Measurements from ENCODE around the gene ERN2.

ERN2 gene

DNA sequence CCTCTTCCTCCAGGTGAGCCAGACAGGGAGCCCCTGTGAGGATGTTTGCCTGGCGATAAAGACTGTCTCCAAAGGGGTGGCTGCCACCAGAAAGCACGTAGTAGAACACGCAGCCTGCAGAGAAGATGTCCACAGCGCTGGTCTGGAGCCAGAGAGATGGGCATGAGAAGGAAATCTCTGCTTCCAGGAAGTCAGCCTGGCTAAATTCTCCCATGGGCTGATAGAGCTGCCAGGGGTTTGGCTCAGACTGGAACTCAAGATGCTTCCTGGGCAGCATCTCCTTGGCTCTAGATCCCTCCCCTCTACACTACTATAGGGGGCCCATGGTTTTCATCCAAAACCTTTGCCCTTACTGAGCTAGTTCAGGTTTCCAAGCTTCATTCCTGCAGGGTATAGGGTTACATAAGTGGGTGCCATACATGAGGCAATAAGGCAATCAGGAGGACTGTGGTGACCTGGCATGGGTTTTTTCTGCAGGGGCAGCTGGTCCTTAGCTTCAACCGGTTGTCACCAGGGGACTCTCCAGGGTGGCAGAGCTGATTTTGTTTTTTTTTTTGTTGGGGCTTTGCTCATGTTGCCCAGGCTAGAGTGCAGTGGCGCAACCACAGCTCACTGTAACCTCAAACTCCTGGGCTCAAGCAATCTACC is 20.7 kb downstream of the ERN2 start:
- no peak overlapping the region for H2BK120ac ChIP-seq (ENCODE audit: insufficient read depth, low read length, poor library complexity)
- no peak overlapping the region for H2AFZ ChIP-seq (ENCODE audit: insufficient read depth, low read length, poor library complexity)
- H4K8ac ChIP-seq (ENCODE audit: low read depth, low read length), result no peak overlapping the region
- H3K18ac ChIP-seq (ENCODE audit: low read length), result no peak overlapping the region
- no peak overlapping the region for H3K23ac ChIP-seq (ENCODE audit: low read length)
- no peaks in the 10 kb centered on the region for H3K79me2 ChIP-seq (ENCODE audit: control insufficient read depth, insufficient read depth, low read length, poor library complexity)
- no peak overlapping the region for H3K27ac ChIP-seq (ENCODE audit: low read depth, low read length)
- H3K27me3 ChIP-seq (ENCODE audit: insufficient read depth, low read length), result no peaks in the 10 kb centered on the region
- peaks cover 51% of the 10 kb centered on the region in 2 experiments for H3K36me3 ChIP-seq (ENCODE audit: control insufficient read depth in 1 of 2, insufficient read depth in 2 of 2, low read length in 2 of 2)
- H3K14ac ChIP-seq (ENCODE audit: low read length), result no peak overlapping the region
- H3K9me3 ChIP-seq (ENCODE audit: insufficient read depth, low read depth, low read length), result no peaks in the 10 kb centered on the region
- no peak overlapping the region for H4K91ac ChIP-seq (ENCODE audit: low read depth, low read length)
- no CpG with 5 or more reads among the region's 6 CpGs for WGBS (ENCODE audit: extremely low coverage, insufficient coverage, insufficient read length)
- H2AK5ac ChIP-seq (ENCODE audit: low read length), result no peak overlapping the region
- H3K4ac ChIP-seq (ENCODE audit: low read depth, low read length), result no peak overlapping the region
- peaks cover 3 to 13% of the 10 kb centered on the region in 2 experiments for H3K4me1 ChIP-seq (ENCODE audit: control insufficient read depth in 1 of 2, insufficient read depth in 2 of 2, low read length in 2 of 2)
- no peak for DNase-seq
- H3K4me3 ChIP-seq (ENCODE audit: low read depth, low read length), result no peak overlapping the region
- H2BK12ac ChIP-seq (ENCODE audit: low read length), result no peak overlapping the region
- no peak overlapping the region for H3K9ac ChIP-seq (ENCODE audit: low read length)
- H2BK5ac ChIP-seq (ENCODE audit: low read depth, low read length, poor library complexity), result no peak overlapping the region
- no peak overlapping the region for H4K12ac ChIP-seq (ENCODE audit: low read depth, low read length)
- no peak overlapping the region for H3K4me2 ChIP-seq (ENCODE audit: low read length)
- H3K79me1 ChIP-seq (ENCODE audit: low read length), result no peaks in the 10 kb centered on the region

DNA sequence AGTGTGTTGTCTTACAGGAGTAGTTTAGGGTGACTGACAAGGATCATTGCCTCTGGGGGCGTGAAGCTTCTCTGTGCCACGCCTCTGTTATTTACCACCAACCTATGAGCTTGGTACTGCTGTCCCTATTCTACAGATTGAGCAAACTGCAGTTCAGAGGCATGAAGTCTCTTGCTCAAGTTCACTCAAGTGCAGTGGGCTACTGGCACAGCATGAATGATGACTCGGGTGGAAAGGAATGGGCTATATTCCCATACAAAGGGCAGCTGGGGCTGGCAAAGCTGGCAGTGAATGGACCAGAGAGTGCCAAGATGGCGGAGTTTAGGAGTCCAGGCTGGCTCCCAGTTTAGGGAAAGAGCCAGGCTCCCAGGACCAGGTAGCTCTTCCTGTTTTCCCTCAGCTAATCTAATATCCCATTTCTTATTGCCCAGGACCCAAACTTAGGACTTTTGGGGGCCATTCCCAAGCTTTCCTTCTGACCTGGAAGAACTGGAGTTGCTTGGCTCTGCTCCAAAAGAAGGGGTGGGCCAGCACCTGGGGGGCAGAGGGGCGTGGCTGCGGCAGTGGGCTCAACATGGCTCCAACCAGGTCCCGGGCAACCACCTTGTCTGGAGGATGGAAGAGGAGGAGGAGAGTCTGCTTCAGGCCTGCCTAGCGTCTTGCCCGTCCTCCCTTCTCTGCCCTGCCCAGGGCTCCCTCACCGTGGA is 21.4 kb downstream of the ERN2 start:
- no CpG with 5 or more reads among the region's 10 CpGs for WGBS (ENCODE audit: extremely low coverage, insufficient coverage, insufficient read length)
- Histone ChIP-seq H3K79me2 (ENCODE audit: control insufficient read depth, insufficient read depth, low read length, poor library complexity) (no peaks in the 10 kb centered on the region), H3K4me1 (ENCODE audit: control insufficient read depth in 1 of 2, insufficient read depth in 2 of 2, low read length in 2 of 2) (peaks cover 3 to 15% of the 10 kb centered on the region in 2 experiments), H4K8ac (ENCODE audit: low read depth, low read length) (no peak overlapping the region), H2BK120ac (ENCODE audit: insufficient read depth, low read length, poor library complexity) (no peak overlapping the region), H3K14ac (ENCODE audit: low read length) (no peak overlapping the region), H3K27ac (ENCODE audit: low read depth, low read length) (no peak overlapping the region), H2BK12ac (ENCODE audit: low read length) (no peak overlapping the region), H3K4ac (ENCODE audit: low read depth, low read length) (no peak overlapping the region), H3K9ac (ENCODE audit: low read length) (no peak overlapping the region), H2AFZ (ENCODE audit: insufficient read depth, low read length, poor library complexity) (no peak overlapping the region), H4K12ac (ENCODE audit: low read depth, low read length) (no peak overlapping the region), H3K23ac (ENCODE audit: low read length) (no peak overlapping the region), H3K27me3 (ENCODE audit: insufficient read depth, low read length) (no peaks in the 10 kb centered on the region), H2AK5ac (ENCODE audit: low read length) (no peak overlapping the region), H4K91ac (ENCODE audit: low read depth, low read length) (no peak overlapping the region), H3K36me3 (ENCODE audit: control insufficient read depth in 1 of 2, insufficient read depth in 2 of 2, low read length in 2 of 2) (peaks cover 55 to 56% of the 10 kb centered on the region in 2 experiments), H3K79me1 (ENCODE audit: low read length) (no peaks in the 10 kb centered on the region), H2BK5ac (ENCODE audit: low read depth, low read length, poor library complexity) (no peak overlapping the region), H3K4me2 (ENCODE audit: low read length) (no peak overlapping the region), H3K9me3 (ENCODE audit: insufficient read depth, low read depth, low read length) (no peaks in the 10 kb centered on the region), H3K18ac (ENCODE audit: low read length) (no peak overlapping the region), H3K4me3 (ENCODE audit: low read depth, low read length) (no peak overlapping the region)
- no peak for DNase-seq

DNA sequence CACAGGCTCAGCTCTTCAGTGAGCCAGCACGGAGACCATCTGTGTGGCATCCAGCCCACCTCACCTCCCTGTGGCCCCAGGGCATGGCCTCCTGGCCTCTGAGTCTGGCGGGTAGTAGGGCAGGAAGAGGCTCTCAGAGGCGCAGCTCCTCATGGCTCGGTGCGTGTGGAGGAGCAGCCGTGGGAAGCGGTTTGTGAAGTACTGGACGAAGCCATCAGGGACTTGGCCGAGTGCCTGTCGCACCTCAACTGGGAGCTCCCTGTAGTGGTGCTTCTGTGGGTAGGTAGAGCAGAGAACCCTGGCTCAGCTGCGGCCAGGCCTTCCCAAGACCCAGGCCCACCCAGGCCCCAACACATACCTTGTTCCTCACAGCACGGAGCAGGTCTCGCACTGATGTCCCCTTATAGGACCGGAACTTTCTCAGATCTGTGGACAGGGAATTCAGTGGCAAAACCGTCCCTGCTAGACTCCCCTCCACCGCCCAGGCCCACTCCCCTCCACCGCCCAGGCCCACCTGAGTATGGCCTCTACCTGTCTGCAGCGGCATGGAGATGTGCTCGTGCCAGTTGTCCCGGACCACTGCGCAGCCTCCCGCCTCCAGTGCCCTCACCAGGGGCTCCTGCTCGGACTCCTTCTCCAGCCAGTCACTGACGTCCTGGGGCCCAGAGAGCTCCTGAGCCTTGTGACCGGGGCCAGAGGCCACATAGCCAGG is 22.1 kb downstream of the ERN2 start:
- no peak overlapping the region for H2BK120ac ChIP-seq (ENCODE audit: insufficient read depth, low read length, poor library complexity)
- no peak overlapping the region for H3K27ac ChIP-seq (ENCODE audit: low read depth, low read length)
- DNase-seq, result no peak
- no peak overlapping the region for H2BK12ac ChIP-seq (ENCODE audit: low read length)
- H4K91ac ChIP-seq (ENCODE audit: low read depth, low read length), result no peak overlapping the region
- no peak overlapping the region for H2AK5ac ChIP-seq (ENCODE audit: low read length)
- no peak overlapping the region for H3K4me2 ChIP-seq (ENCODE audit: low read length)
- no peak overlapping the region for H2AFZ ChIP-seq (ENCODE audit: insufficient read depth, low read length, poor library complexity)
- H4K12ac ChIP-seq (ENCODE audit: low read depth, low read length), result no peak overlapping the region
- H3K4ac ChIP-seq (ENCODE audit: low read depth, low read length), result no peak overlapping the region
- no peaks in the 10 kb centered on the region for H3K9me3 ChIP-seq (ENCODE audit: insufficient read depth, low read depth, low read length)
- no peak overlapping the region for H3K9ac ChIP-seq (ENCODE audit: low read length)
- no peak overlapping the region for H3K4me3 ChIP-seq (ENCODE audit: low read depth, low read length)
- H2BK5ac ChIP-seq (ENCODE audit: low read depth, low read length, poor library complexity), result no peak overlapping the region
- no peak overlapping the region for H4K8ac ChIP-seq (ENCODE audit: low read depth, low read length)
- no peak overlapping the region for H3K18ac ChIP-seq (ENCODE audit: low read length)
- no peak overlapping the region for H3K23ac ChIP-seq (ENCODE audit: low read length)
- H3K4me1 ChIP-seq (ENCODE audit: control insufficient read depth in 1 of 2, insufficient read depth in 2 of 2, low read length in 2 of 2), result peaks cover 3 to 15% of the 10 kb centered on the region in 2 experiments
- H3K79me2 ChIP-seq (ENCODE audit: control insufficient read depth, insufficient read depth, low read length, poor library complexity), result no peaks in the 10 kb centered on the region
- H3K36me3 ChIP-seq (ENCODE audit: control insufficient read depth in 1 of 2, insufficient read depth in 2 of 2, low read length in 2 of 2), result peaks cover 56 to 57% of the 10 kb centered on the region in 2 experiments
- WGBS (ENCODE audit: extremely low coverage, insufficient coverage, insufficient read length), result no CpG with 5 or more reads among the region's 25 CpGs
- H3K14ac ChIP-seq (ENCODE audit: low read length), result no peak overlapping the region
- no peaks in the 10 kb centered on the region for H3K27me3 ChIP-seq (ENCODE audit: insufficient read depth, low read length)
- no peaks in the 10 kb centered on the region for H3K79me1 ChIP-seq (ENCODE audit: low read length)

DNA sequence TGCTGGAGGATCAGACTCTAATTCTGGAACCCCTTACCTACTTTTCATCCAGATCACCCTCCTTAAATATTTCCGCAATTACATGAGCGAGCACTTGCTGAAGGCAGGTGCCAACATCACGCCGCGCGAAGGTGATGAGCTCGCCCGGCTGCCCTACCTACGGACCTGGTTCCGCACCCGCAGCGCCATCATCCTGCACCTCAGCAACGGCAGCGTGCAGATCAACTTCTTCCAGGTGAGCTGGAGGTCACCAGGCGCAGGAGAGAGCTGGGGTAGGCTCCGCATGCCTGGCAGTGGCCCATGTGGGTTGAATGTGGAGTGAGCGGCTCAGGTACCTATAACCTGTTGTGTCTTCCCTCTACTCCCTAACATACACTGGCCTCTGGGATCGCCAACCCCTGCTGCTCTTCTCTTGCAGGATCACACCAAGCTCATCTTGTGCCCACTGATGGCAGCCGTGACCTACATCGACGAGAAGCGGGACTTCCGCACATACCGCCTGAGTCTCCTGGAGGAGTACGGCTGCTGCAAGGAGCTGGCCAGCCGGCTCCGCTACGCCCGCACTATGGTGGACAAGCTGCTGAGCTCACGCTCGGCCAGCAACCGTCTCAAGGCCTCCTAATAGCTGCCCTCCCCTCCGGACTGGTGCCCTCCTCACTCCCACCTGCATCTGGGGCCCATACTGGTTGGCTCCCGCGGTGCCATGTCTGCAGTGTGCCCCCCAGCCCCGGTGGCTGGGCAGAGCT is 23.4 kb downstream of the ERN2 start:
- no CpG with 5 or more reads among the region's 36 CpGs for WGBS (ENCODE audit: extremely low coverage, insufficient coverage, insufficient read length)
- no peaks in the 10 kb centered on the region for H3K79me1 ChIP-seq (ENCODE audit: low read length)

More for the DNA sequence above, 23.4 kb downstream of the ERN2 start:
- no peak overlapping the region for H3K4ac ChIP-seq (ENCODE audit: low read depth, low read length)
- H4K91ac ChIP-seq (ENCODE audit: low read depth, low read length), result no peak overlapping the region
- no peak overlapping the region for H3K4me3 ChIP-seq (ENCODE audit: low read depth, low read length)
- H3K36me3 ChIP-seq (ENCODE audit: control insufficient read depth in 1 of 2, insufficient read depth in 2 of 2, low read length in 2 of 2), result peaks cover 61% of the 10 kb centered on the region in 2 experiments
- H3K4me1 ChIP-seq (ENCODE audit: control insufficient read depth in 1 of 2, insufficient read depth in 2 of 2, low read length in 2 of 2), result peaks cover under 1 to 8% of the 10 kb centered on the region in 2 experiments
- no peak overlapping the region for H2AK5ac ChIP-seq (ENCODE audit: low read length)
- no peak overlapping the region for H3K18ac ChIP-seq (ENCODE audit: low read length)
- no peak overlapping the region for H3K4me2 ChIP-seq (ENCODE audit: low read length)
- no peaks in the 10 kb centered on the region for H3K79me2 ChIP-seq (ENCODE audit: control insufficient read depth, insufficient read depth, low read length, poor library complexity)
- no peak overlapping the region for H2BK12ac ChIP-seq (ENCODE audit: low read length)
- H3K14ac ChIP-seq (ENCODE audit: low read length), result no peak overlapping the region
- H4K12ac ChIP-seq (ENCODE audit: low read depth, low read length), result no peak overlapping the region
- no peak for DNase-seq
- no peaks in the 10 kb centered on the region for H3K9me3 ChIP-seq (ENCODE audit: insufficient read depth, low read depth, low read length)
- no peak overlapping the region for H2BK120ac ChIP-seq (ENCODE audit: insufficient read depth, low read length, poor library complexity)
- no peak overlapping the region for H3K9ac ChIP-seq (ENCODE audit: low read length)
- H3K23ac ChIP-seq (ENCODE audit: low read length), result no peak overlapping the region
- no peak overlapping the region for H2BK5ac ChIP-seq (ENCODE audit: low read depth, low read length, poor library complexity)
- H3K27ac ChIP-seq (ENCODE audit: low read depth, low read length), result no peak overlapping the region
- H4K8ac ChIP-seq (ENCODE audit: low read depth, low read length), result no peak overlapping the region
- H3K27me3 ChIP-seq (ENCODE audit: insufficient read depth, low read length), result no peaks in the 10 kb centered on the region
- H2AFZ ChIP-seq (ENCODE audit: insufficient read depth, low read length, poor library complexity), result no peak overlapping the region
